ENCODE measurements around the gene LRR1.

DNA sequence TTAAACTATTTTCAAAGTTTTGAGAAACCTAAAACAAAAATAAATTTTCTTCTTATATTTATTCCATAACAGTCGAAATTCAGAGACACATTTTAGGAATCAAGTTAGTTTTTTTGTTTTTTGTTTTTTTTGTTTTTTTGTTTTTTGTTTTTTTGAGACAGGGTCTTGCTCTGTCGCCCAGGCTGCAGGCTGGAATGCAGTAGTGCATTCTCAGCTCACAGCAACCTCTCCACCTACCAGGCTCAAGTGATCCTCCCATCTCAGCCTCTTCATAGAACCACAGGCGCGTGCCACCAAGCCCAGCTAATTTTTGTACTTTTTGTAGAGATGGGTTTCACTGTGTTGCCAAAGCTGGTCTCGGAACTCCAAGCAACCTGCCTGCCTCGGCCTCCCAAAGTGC is 54.8 kb downstream of the LRR1 start:
- TF ChIP-seq, protein P1, sequence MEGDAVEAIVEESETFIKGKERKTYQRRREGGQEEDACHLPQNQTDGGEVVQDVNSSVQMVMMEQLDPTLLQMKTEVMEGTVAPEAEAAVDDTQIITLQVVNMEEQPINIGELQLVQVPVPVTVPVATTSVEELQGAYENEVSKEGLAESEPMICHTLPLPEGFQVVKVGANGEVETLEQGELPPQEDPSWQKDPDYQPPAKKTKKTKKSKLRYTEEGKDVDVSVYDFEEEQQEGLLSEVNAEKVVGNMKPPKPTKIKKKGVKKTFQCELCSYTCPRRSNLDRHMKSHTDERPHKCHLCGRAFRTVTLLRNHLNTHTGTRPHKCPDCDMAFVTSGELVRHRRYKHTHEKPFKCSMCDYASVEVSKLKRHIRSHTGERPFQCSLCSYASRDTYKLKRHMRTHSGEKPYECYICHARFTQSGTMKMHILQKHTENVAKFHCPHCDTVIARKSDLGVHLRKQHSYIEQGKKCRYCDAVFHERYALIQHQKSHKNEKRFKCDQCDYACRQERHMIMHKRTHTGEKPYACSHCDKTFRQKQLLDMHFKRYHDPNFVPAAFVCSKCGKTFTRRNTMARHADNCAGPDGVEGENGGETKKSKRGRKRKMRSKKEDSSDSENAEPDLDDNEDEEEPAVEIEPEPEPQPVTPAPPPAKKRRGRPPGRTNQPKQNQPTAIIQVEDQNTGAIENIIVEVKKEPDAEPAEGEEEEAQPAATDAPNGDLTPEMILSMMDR (IDR thresholded peaks at IDR 0.05; ENCODE audit: low read depth, low read length) = no peak
- no peak for TF ChIP-seq EZH2phosphoT487 (IDR thresholded peaks at IDR 0.05; ENCODE audit: low read depth)
